Tibial nerve (tissue), 4 donors: ENCODE data around the gene USP26. TPM values are rescaled to one million over a fixed set of nuclear protein-coding genes. Genes with fewer than 3 reads are reported as not detected.
"Not testable (repeated sequence)": the region's sequence is repeated elsewhere in the genome, so short reads cannot be mapped to it uniquely, and the experiment has no call there.

Experiments used
- DNase-seq, 2 donors: peaks; one replicate each; pipeline ENCODE4 v3.0.0-alpha.2; 2019; ENCODE audit warnings: low spot score in 2 of 2
- H3K27ac ChIP-seq, 4 donors: fragments of 200-600 bp; sonication (generic) in 3 of 4; one replicate each; pipeline ENCODE4 v1.5.1; 2017 to 2019; ENCODE audit warnings: mild to moderate bottlenecking in 1 of 4
- H3K27me3 ChIP-seq, 2 donors: fragments of 200-600 bp; sonication (generic) in 1 of 2; one replicate each; pipeline versions ENCODE4 v1.5.1 to v1.6.0; 2017 to 2019
- H3K36me3 ChIP-seq, 3 donors: fragments of 200-600 bp; sonication (generic); one replicate each; pipeline ENCODE4 v1.5.1; 2018 to 2019
- H3K4me1 ChIP-seq, 4 donors: fragments of 200-600 bp; sonication (generic) in 3 of 4; one replicate each; pipeline ENCODE4 v1.5.1; 2017 to 2019
- H3K4me3 ChIP-seq, 4 donors: fragments of 200-600 bp; sonication (generic) in 3 of 4; one replicate each; pipeline ENCODE4 v1.5.1; 2017 to 2019; ENCODE audit warnings: mild to moderate bottlenecking in 1 of 4, moderate library complexity in 1 of 4
- H3K9me3 ChIP-seq, 4 donors: fragments of 200-600 bp; sonication (generic) in 3 of 4; one replicate each; pipeline ENCODE4 v1.5.1; 2017 to 2019
- EP300 ChIP-seq, 2 donors: sonication (generic); formaldehyde crosslinking; IDR thresholded peaks; one replicate each; pipeline ENCODE4 v1.6.1; 2017; ENCODE audit warnings: antibody characterized with exemption in 2 of 2, mild to moderate bottlenecking in 1 of 2
- POLR2A ChIP-seq, 2 donors: fragments of 450-650 bp; IDR thresholded peaks; one replicate each; pipeline ENCODE4 v1.6.1; 2017; ENCODE audit warnings: antibody characterized with exemption in 2 of 2, mild to moderate bottlenecking in 2 of 2, moderate library complexity in 2 of 2
- WGBS, 2 donors: methylation state at CpG; one replicate each; pipeline ENCODE4 v1.1.5; 2018; 5-methylcytosine and 5-hydroxymethylcytosine counted together
- total RNA-seq, 4 donors: library from RNA; depleted of rRNA; stranded (reverse); fragments of >200 nt; gene quantifications; one replicate each; pipeline ENCODE4 v1.1.0, GENCODE V29; 2016
- TF ChIP-seq, protein P1 (sequence below), 5 experiments: fragments of 200-600 bp in 3 of 5; fragments of 450-650 bp in 2 of 5; sonication (generic) in 3 of 5; IDR thresholded peaks; one replicate each; pipeline ENCODE4 v1.5.1; 2016 to 2019; ENCODE audit warnings: antibody characterized with exemption in 5 of 5, mild to moderate bottlenecking in 3 of 5, moderate library complexity in 2 of 5

USP26 gene
- total RNA-seq, 4 donors from 2014 or later = not detected

DNA sequence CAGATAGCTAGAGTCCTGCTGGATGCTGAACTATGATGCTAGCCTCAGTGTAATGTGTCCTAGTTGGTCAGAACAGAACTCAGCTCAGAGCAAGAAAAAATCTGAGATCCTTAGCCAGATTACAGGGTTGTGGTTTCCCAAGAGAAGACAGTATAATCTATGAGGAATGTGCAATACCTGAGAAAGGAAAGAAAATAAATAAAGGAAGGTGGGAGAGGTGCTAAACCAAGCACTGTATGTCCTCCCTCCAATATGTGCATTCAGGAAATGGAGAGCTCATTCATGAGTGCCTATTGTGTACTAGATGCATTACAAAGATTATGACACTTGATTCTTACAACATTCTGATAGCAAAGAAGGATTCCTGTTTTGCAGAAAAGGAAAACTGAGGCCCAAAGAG, 7.5 kb downstream of the USP26 start:
- H3K27ac ChIP-seq = no peak overlapping the region
- H3K36me3 ChIP-seq = no peaks in the 10 kb centered on the region
- peaks cover 0 to 5% of the 10 kb centered on the region in 2 donors for H3K27me3 ChIP-seq
- H3K9me3 ChIP-seq = no peaks in the 10 kb centered on the region
- TF ChIP-seq, protein P1, sequence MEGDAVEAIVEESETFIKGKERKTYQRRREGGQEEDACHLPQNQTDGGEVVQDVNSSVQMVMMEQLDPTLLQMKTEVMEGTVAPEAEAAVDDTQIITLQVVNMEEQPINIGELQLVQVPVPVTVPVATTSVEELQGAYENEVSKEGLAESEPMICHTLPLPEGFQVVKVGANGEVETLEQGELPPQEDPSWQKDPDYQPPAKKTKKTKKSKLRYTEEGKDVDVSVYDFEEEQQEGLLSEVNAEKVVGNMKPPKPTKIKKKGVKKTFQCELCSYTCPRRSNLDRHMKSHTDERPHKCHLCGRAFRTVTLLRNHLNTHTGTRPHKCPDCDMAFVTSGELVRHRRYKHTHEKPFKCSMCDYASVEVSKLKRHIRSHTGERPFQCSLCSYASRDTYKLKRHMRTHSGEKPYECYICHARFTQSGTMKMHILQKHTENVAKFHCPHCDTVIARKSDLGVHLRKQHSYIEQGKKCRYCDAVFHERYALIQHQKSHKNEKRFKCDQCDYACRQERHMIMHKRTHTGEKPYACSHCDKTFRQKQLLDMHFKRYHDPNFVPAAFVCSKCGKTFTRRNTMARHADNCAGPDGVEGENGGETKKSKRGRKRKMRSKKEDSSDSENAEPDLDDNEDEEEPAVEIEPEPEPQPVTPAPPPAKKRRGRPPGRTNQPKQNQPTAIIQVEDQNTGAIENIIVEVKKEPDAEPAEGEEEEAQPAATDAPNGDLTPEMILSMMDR (IDR thresholded peaks at IDR 0.05) = no peak
- TF ChIP-seq EP300 (IDR thresholded peaks at IDR 0.05) = no peak
- no peak for TF ChIP-seq POLR2A (IDR thresholded peaks at IDR 0.05)
- H3K4me3 ChIP-seq = no peak overlapping the region
- no peaks in the 10 kb centered on the region for H3K4me1 ChIP-seq
- DNase-seq = no peak

DNA sequence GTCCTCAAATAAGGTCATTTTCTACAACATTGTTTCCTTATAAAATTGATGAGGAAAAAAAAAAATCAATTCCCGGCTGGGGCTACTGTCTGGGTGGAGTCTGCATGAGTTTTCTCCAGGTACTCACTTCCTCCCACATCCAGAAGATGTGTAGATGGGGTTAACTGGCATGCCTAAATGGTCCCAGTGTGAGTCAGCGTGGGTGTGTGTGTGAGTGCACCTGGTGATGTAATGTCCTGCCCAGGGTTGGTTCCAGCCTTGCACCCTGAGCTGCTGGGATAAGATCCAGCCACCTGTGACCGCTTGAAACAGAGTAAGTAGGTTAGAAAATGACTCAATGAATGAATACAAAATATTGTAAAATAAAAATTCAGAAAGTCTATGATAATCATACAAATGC, 11.1 kb downstream of the USP26 start:
- DNase-seq = no peak
- Histone ChIP-seq H3K4me3 (no peak overlapping the region), H3K4me1 (no peaks in the 10 kb centered on the region), H3K36me3 (no peaks in the 10 kb centered on the region), H3K9me3 (no peaks in the 10 kb centered on the region), H3K27me3 (no peaks in the 10 kb centered on the region), H3K27ac (no peak overlapping the region)
- WGBS, 2 donors = 69 to 72% methylated on average over 2 to 3 of the region's 3 CpGs
- TF ChIP-seq POLR2A (IDR thresholded peaks at IDR 0.05) = no peak
- TF ChIP-seq, protein P1 (IDR thresholded peaks at IDR 0.05) = no peak
- no peak for TF ChIP-seq EP300 (IDR thresholded peaks at IDR 0.05)

DNA sequence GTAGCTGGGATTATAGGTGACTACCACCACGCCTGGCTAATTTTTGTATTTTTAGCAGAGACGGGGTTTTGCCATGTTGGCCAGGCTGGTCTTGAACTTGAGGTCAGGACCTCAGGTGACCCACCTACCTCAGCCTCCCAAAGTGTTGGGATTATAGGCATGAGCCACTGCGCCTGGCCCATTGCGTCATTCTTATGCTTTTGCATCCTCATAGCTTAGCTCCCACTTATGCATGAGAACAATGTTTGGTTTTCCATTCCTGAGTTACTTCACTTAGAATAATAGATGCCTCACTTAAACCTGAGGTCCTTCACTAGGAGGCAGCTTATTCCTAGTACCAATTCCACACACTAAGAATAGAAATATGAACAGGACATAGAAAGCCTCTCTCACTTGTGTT, 11.9 kb downstream of the USP26 start:
- WGBS, 2 donors = 67 to 91% methylated on average over 1 to 4 of the region's 4 CpGs
- H3K27ac ChIP-seq, H3K36me3 ChIP-seq, H3K27me3 ChIP-seq, DNase-seq, H3K4me1 ChIP-seq, H3K9me3 ChIP-seq, H3K4me3 ChIP-seq: not testable (repeated sequence)

DNA sequence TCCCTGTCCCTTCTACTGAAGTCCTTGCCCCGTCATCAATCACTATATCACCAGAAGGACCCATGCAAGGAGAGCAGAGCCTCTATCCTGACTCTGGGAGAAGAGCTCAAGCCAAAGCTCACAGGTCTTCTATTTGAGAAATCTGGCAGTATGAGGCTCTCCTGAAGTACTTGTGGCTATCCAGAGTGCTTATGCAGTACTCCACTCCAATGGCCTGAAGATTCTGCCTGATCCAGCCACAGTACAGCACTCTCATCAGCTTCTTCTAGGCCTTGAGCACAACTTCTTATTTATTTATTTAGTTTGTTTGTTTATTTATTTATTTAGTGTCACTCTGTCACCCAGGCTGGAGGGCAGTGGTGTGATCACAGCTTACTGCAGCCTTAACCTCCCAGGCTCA, 13.0 kb downstream of the USP26 start:
- no peak for TF ChIP-seq EP300 (IDR thresholded peaks at IDR 0.05)
- TF ChIP-seq, protein P1 (IDR thresholded peaks at IDR 0.05) = no peak
- Histone ChIP-seq H3K27me3 (no peaks in the 10 kb centered on the region), H3K27ac (no peak overlapping the region), H3K9me3 (no peaks in the 10 kb centered on the region), H3K4me3 (no peak overlapping the region), H3K36me3 (no peaks in the 10 kb centered on the region), H3K4me1 (no peaks in the 10 kb centered on the region)
- DNase-seq = no peak
- WGBS, 2 donors = 79 to 92% methylated on average over 1 of the region's 1 CpG

DNA sequence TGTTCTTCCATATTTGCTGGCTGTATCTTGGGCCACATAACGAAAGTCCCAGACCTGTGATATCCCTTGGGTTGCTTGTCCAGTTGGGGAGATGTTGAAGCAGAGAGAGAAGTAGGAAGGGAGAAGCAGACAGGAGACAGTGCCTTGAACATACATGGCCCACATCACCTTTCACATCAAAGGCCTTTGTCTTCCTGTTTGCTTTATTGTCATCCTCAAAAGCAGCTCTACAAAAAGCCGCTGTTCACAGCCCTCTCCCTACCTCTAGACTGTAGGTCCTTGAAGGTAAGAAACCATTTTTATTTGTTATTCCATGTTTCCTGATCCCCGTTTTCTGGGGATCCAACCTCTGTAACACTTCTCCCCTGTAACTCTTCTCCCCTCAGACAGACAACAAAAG, 14.9 kb downstream of the USP26 start:
- TF ChIP-seq POLR2A (IDR thresholded peaks at IDR 0.05) = no peak
- TF ChIP-seq, protein P1 (IDR thresholded peaks at IDR 0.05) = no peak
- no peak for TF ChIP-seq EP300 (IDR thresholded peaks at IDR 0.05)

DNA sequence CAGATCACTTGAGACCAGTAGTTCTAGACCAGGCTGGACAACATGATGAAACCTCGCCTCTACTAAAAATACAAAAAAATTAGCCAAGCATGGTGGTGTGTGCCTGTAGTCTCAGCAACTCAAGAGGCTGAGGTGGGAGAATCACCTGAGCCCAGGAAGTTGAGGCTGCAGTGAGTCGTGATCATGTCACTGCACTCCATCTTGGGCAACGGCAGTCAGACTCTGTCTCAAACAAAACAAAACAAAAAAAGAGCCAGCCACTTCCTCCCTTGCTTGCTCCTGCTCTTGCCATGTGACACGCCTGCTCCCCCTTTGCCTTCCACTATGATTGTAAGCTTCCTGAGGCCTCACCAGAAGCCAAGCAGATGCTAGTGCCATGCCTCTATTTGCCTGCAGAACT, 19.1 kb downstream of the USP26 start:
- H3K4me3 ChIP-seq, H3K27ac ChIP-seq, DNase-seq, H3K36me3 ChIP-seq, H3K4me1 ChIP-seq, H3K9me3 ChIP-seq, H3K27me3 ChIP-seq: not testable (repeated sequence)
- 82 to 91% methylated on average over 4 of the region's 4 CpGs for WGBS, 2 donors

More for the DNA sequence above, 14.9 kb downstream of the USP26 start:
- H3K4me3 ChIP-seq = no peak overlapping the region
- no peaks in the 10 kb centered on the region for H3K36me3 ChIP-seq
- no peaks in the 10 kb centered on the region for H3K27me3 ChIP-seq
- no peaks in the 10 kb centered on the region for H3K4me1 ChIP-seq
- WGBS, 2 donors = 68 to 91% methylated on average over 3 of the region's 3 CpGs
- DNase-seq = no peak
- H3K27ac ChIP-seq = no peak overlapping the region
- H3K9me3 ChIP-seq = no peaks in the 10 kb centered on the region
